CD4-positive, alpha-beta T cell treated with Interleukin-10 for 1 hour (primary cell): ENCODE measurements around the gene NUP93.
"Not testable (repeated sequence)": the region's sequence is repeated elsewhere in the genome, so short reads cannot be mapped to it uniquely, and the experiment has no call there.

ENCODE experiments used
- DNase-seq: peaks from one replicate; pipeline ENCODE4 v3.0.0-alpha.2; 2020

Gene NUP93

GRCh38 chr16:56877486-56878182 is 147.7 kb downstream of the NUP93 start:
- DNase-seq = no peak

- DNase-seq = no peak
Observed at GRCh38 chr16:56878282-56878854, 148.4 kb downstream of the NUP93 start.

GRCh38 chr16:56879276-56879675 is 149.3 kb downstream of the NUP93 start:
- no peak for DNase-seq

GRCh38 chr16:56880176-56880575 is 150.2 kb downstream of the NUP93 start:
- DNase-seq = no peak

GRCh38 chr16:56880685-56881084 is 150.8 kb downstream of the NUP93 start:
- no peak for DNase-seq

- no peak for DNase-seq
Observed at GRCh38 chr16:56882077-56882800, 152.3 kb downstream of the NUP93 start.

- no peak for DNase-seq
Observed at GRCh38 chr16:56883586-56883985, 153.7 kb downstream of the NUP93 start.

- no peak for DNase-seq
Observed at GRCh38 chr16:56884026-56884582, 154.2 kb downstream of the NUP93 start.

- DNase-seq = not testable (repeated sequence)
Observed at GRCh38 chr16:56884929-56885328, 155.0 kb downstream of the NUP93 start.

- DNase-seq = no peak
Observed at GRCh38 chr16:56885446-56886162, 155.7 kb downstream of the NUP93 start.

GRCh38 chr16:56886296-56886695 is 156.4 kb downstream of the NUP93 start:
- DNase-seq = no peak

GRCh38 chr16:56886826-56887225 is 156.9 kb downstream of the NUP93 start:
- DNase-seq = no peak

- no peak for DNase-seq
Observed at GRCh38 chr16:56888806-56889205, 158.9 kb downstream of the NUP93 start.

- DNase-seq = no peak
Observed at GRCh38 chr16:56889206-56889605, 159.3 kb downstream of the NUP93 start.

- DNase-seq = no peak
Observed at GRCh38 chr16:56891685-56892084, 161.8 kb downstream of the NUP93 start.

- no peak for DNase-seq
Observed at GRCh38 chr16:56892705-56893104, 162.8 kb downstream of the NUP93 start.

GRCh38 chr16:56894331-56894917 is 164.5 kb downstream of the NUP93 start:
- DNase-seq = no peak

- no peak for DNase-seq
Observed at GRCh38 chr16:56895813-56896212, 165.9 kb downstream of the NUP93 start.

- no peak for DNase-seq
Observed at GRCh38 chr16:56896244-56896643, 166.3 kb downstream of the NUP93 start.

- DNase-seq = no peak
Observed at GRCh38 chr16:56897026-56897799, 167.3 kb downstream of the NUP93 start.

GRCh38 chr16:56898847-56899246 is 168.9 kb downstream of the NUP93 start:
- peak; percentile 20 for DNase-seq
